ENCODE measurements around the gene CHST12.

The CHST12 gene

GRCh38 chr7:2495418-2496299, 92.2 kb downstream of the CHST12 start:
- H3K4me2 ChIP-seq (ENCODE audit: low read depth, low read length): no peak overlapping the region
- H3F3A ChIP-seq (ENCODE audit: insufficient read depth, low read length): no peaks in the 10 kb centered on the region
- no peak overlapping the region for H2AFZ ChIP-seq (ENCODE audit: low read length)
- H3K9ac ChIP-seq (ENCODE audit: low read length): no peak overlapping the region
- no peak for DNase-seq
- H3K9me2 ChIP-seq (replicated peaks; ENCODE audit: insufficient read depth, low read length): no peaks in the 10 kb centered on the region
- H3K4me1 ChIP-seq (ENCODE audit: low read length): no peaks in the 10 kb centered on the region
- H3K4me3 ChIP-seq (ENCODE audit: low read length): no peak overlapping the region
- peaks cover 75% of the 10 kb centered on the region for H3K27me3 ChIP-seq (replicated peaks; ENCODE audit: insufficient read depth, low read length)
- no peaks in the 10 kb centered on the region for H4K20me1 ChIP-seq (ENCODE audit: insufficient read depth, low read length)
- H3K27ac ChIP-seq (ENCODE audit: low read length): no peak overlapping the region
- TF ChIP-seq CTCF (IDR thresholded peaks at IDR 0.05; ENCODE audit: low read length) (no peak), EZH2phosphoT487 (IDR thresholded peaks at IDR 0.05; ENCODE audit: low read length) (no peak)
- H3K9me3 ChIP-seq (replicated peaks; ENCODE audit: insufficient read depth, low read length): no peaks in the 10 kb centered on the region
- no peaks in the 10 kb centered on the region for H3K36me3 ChIP-seq (replicated peaks; ENCODE audit: insufficient read depth, low read length)
- no peaks in the 10 kb centered on the region for H3K79me2 ChIP-seq (ENCODE audit: low read length)

GRCh38 chr7:2496375-2496774, 93.0 kb downstream of the CHST12 start:
- no peak for DNase-seq
- no peaks in the 10 kb centered on the region for H3K9me2 ChIP-seq (replicated peaks; ENCODE audit: insufficient read depth, low read length)
- no peak overlapping the region for H3K9ac ChIP-seq (ENCODE audit: low read length)
- H3F3A ChIP-seq (ENCODE audit: insufficient read depth, low read length): no peaks in the 10 kb centered on the region
- H3K27me3 ChIP-seq (replicated peaks; ENCODE audit: insufficient read depth, low read length): peaks cover 79% of the 10 kb centered on the region
- H3K9me3 ChIP-seq (replicated peaks; ENCODE audit: insufficient read depth, low read length): no peaks in the 10 kb centered on the region
- no peak overlapping the region for H3K4me2 ChIP-seq (ENCODE audit: low read depth, low read length)
- H3K27ac ChIP-seq (ENCODE audit: low read length): no peak overlapping the region
- no peaks in the 10 kb centered on the region for H3K79me2 ChIP-seq (ENCODE audit: low read length)
- TF ChIP-seq EZH2phosphoT487 (IDR thresholded peaks at IDR 0.05; ENCODE audit: low read length) (no peak), EZH2 (optimal IDR thresholded peaks at IDR 0.05; ENCODE audit: low read depth, low read length) (no peak), CTCF (IDR thresholded peaks at IDR 0.05; ENCODE audit: low read length) (no peak)
- no peak overlapping the region for H2AFZ ChIP-seq (ENCODE audit: low read length)
- no peaks in the 10 kb centered on the region for H4K20me1 ChIP-seq (ENCODE audit: insufficient read depth, low read length)
- H3K4me3 ChIP-seq (ENCODE audit: low read length): no peak overlapping the region
- H3K4me1 ChIP-seq (ENCODE audit: low read length): no peaks in the 10 kb centered on the region
- H3K36me3 ChIP-seq (replicated peaks; ENCODE audit: insufficient read depth, low read length): no peaks in the 10 kb centered on the region

GRCh38 chr7:2497065-2497464, 93.7 kb downstream of the CHST12 start:
- DNase-seq: no peak
- Histone ChIP-seq H4K20me1 (ENCODE audit: insufficient read depth, low read length) (no peaks in the 10 kb centered on the region), H3K79me2 (ENCODE audit: low read length) (no peaks in the 10 kb centered on the region), H3K4me3 (ENCODE audit: low read length) (no peak overlapping the region), H3K27ac (ENCODE audit: low read length) (no peak overlapping the region), H3K9ac (ENCODE audit: low read length) (no peak overlapping the region), H3K36me3 (replicated peaks; ENCODE audit: insufficient read depth, low read length) (no peaks in the 10 kb centered on the region), H3K27me3 (replicated peaks; ENCODE audit: insufficient read depth, low read length) (peaks cover 86% of the 10 kb centered on the region), H2AFZ (ENCODE audit: low read length) (no peak overlapping the region), H3K4me2 (ENCODE audit: low read depth, low read length) (no peak overlapping the region), H3K4me1 (ENCODE audit: low read length) (no peaks in the 10 kb centered on the region), H3K9me3 (replicated peaks; ENCODE audit: insufficient read depth, low read length) (no peaks in the 10 kb centered on the region), H3K9me2 (replicated peaks; ENCODE audit: insufficient read depth, low read length) (no peaks in the 10 kb centered on the region), H3F3A (ENCODE audit: insufficient read depth, low read length) (no peaks in the 10 kb centered on the region)
- TF ChIP-seq EZH2 (optimal IDR thresholded peaks at IDR 0.05; ENCODE audit: low read depth, low read length) (no peak), CTCF (IDR thresholded peaks at IDR 0.05; ENCODE audit: low read length) (no peak), EZH2phosphoT487 (IDR thresholded peaks at IDR 0.05; ENCODE audit: low read length) (no peak)

Data from MM.1S (cell line).